GM19023 (cell line): ENCODE measurements around the gene TIGD3.

Experiments
- ATAC-seq: cut with Tn5 transposase; IDR thresholded peaks from one replicate; pipeline ENCODE4 v1.9.1; 2021; ENCODE audit warnings: mild to moderate bottlenecking, moderate library complexity; ENCODE audit not compliant: unreplicated experiment

Gene TIGD3

DNA sequence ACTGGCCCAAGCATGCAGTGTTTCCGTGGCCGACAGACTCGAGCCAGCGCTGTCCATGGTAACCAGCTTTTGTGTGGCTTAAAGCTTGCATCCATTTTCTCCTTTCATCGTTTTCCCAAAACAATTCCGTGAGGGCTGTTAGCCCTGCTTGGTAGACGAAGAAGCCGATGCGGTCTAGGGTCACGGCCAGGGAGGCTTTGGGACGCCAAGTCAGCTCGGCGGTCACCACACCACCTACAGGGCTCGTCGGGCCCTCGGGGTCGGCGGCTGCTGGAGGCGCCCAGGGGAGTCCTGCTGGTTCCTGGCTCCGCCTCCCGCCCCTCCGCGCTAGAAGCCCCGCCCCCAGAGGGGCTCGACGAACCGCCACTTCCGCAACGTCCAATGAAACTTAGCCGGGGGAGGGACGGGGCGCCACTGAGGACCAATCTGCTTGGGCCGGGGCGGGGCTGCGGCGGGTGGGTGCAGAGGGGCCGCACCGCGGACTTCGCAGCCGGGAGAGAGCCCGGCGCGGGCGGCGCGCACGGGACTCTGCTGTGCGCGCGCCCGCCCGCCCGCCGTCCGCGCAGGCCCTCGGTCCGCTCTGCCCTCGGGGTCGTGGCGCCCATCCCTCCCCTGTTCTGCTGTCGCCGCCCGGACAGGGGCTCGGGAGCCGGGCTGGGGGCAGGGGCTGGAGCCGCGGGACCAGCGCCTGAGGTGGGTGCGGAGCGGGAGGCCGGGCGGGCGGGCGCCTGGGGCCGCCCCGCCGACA lies at the start of gene TIGD3:
Gene TIGD3 (plus strand): TSS at position 487 of the 748 bp plus-strand sequence. CDS start 1,058 bp downstream, outside the sequence.
- ATAC-seq, result peak; percentile 84

DNA sequence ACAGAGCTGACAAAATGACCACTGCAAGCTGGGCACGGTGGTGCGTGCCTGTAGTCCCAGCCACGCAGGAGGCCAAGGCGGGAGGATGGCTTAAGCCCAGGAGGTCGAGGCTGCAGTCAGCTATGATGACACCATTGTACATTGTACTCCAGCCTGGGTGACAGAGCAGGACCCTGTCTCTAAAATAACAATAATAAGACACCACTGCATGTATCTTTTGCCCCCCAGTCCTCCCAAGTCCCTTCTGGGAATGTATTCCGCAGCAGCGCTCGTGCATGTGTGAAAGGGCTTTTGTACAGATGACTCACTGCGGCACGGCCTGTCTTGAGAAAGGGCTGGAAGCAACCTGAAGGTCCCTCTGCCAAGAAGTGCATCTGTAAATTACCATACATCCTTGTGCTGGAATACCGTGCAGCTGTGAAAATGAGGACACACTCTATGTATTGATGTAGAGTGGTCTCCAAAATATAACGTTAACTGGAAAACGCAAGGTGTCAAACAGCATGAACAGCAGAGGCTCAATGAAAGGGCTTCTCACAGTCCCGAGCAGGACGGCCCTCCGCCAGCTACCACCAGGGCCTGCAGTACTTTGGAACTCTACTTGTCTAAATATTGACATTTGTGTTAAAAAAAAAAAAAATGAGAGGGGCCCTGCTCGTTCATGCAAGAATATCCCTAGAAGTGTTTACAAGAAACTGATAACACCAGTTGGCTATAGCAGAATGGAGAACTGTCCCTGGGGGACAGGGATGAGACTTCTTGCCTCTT lies 48.9 kb upstream of the TIGD3 start:
- no peak for ATAC-seq

GRCh38 chr11:65307298-65308229 lies 47.0 kb upstream of the TIGD3 start:
- ATAC-seq, result no peak

GRCh38 chr11:65308281-65308891 lies 46.2 kb upstream of the TIGD3 start:
- no peak for ATAC-seq

DNA sequence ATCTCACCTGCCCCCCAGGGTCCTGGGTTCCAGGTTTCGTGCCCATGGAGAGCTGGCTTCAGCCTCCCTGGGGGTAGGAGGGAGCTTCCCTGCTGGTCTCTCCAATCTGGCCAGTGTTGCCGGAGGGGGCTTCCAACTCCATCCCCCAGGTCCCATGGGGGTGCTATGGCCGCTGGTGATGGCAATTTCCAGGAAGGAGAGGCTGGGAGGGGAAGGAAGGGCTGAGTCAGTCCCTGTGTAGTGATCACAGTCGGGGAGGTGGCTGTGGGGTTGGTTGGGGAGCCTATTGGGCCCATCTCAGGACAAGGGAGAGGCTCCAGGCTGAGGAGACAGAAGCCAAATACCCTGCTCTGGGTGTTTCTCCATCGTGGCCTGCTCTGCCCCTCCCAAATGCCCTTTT lies 45.5 kb upstream of the TIGD3 start:
- no peak for ATAC-seq

- ATAC-seq, result no peak
Measured at GRCh38 chr11:65310215-65310614, 44.3 kb upstream of the TIGD3 start.

GRCh38 chr11:65310736-65311135 lies 43.8 kb upstream of the TIGD3 start:
- no peak for ATAC-seq

DNA sequence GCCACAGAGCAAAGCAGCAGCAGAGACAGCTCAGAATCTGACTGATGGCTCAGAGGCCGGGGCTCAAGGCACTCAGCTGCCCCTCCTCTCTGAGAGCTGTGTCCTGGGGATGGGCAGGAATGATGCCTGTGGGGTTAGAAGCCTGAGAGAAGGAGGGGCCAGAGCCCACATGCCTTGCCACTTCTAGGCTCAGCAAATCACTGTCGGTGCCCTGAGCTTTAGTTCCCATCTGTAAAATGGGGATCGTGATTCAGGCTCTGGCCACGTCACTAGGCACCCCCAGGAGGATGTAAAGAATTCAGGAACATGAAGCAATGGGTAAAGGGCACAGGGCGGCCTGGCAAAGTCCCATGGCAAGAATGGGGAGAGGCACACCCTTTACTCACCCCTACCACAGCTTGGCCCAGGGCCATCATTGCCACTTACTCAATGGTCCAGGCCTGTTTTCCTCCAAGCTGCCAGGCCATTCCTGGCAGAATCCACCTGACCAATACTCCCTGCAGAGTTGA lies 43.3 kb upstream of the TIGD3 start:
- no peak for ATAC-seq

GRCh38 chr11:65314501-65315203 lies 39.9 kb upstream of the TIGD3 start, which contains the start of gene CDC42EP2:
CDC42EP2 (plus strand) TSS chr11:65314866; CDS start chr11:65320899, 6,033 bp downstream.
- peak; percentile 71 for ATAC-seq

GRCh38 chr11:65315204-65315865 lies 39.2 kb upstream of the TIGD3 start:
- ATAC-seq, result peak; percentile 51

GRCh38 chr11:65315866-65316226 lies 38.7 kb upstream of the TIGD3 start:
- ATAC-seq, result no peak

DNA sequence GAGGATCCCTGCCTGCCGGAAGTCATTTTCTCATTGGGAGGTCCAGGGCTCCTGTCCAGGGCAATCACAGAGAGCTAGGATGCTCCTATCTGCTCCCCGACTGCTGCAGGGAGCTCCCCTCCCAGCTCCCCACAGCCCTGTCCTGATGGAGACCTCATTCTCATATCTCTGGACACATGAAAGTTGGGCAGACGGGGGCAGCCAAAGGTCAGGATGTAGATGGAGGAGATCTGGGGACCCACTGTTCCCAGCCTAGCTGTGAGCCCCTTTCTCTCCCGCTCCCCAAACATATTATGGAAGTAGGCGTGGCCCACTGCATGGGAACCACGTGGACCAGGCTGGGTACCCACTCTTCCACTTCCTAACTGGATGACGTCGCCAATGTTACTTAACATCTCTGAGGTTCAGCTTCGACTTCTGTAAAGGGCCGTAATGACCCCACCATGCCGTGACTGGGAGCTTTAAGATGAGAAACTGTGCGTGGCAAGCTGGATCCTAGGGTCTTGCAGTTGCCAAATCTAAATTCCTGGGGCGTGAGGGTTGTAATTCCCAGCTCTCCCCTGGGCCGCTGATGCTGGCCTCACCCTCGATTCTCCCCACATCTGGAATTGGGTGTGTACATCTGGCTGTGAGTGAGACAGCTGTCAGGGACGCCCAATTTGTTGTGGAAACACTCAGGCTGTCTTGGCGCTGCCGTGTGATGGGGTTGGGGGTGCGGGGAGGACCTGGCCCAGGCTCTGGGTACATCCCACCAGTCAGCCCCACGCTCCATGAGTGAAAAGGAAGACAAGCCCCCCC lies 38.1 kb upstream of the TIGD3 start:
- no peak for ATAC-seq

- no peak for ATAC-seq
Measured at GRCh38 chr11:65317025-65317786, 37.3 kb upstream of the TIGD3 start.

DNA sequence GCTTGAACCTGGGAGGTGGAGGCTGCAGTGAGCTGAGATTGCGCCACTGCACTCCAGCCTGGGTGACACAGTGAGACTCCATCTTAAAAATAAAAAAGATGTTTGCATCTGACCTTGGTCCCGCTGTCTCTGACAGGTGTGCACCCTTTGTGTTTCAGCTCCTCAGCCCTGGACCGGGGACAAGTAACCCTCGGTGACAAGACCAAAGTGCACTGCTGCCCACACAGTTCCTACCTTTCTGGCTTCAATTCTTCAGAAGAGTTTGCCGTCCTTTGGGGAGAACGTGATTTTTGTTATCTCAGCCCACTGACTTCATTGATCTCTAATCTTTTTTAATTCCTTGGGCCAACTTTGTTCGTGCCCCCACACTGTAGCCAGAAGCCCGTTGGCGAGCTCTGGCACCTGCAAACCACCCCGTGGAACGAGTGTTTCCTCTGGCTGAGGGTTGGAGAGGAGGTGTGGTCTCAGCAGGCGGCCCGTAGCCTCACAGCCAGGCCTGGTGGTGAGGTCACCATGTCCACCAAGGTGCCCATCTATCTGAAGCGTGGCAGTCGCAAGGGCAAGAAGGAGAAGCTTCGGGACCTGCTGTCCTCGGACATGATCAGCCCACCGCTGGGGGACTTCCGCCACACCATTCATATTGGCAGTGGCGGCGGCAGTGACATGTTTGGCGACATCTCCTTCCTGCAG lies 34.0 kb upstream of the TIGD3 start:
- ATAC-seq, result no peak

- ATAC-seq, result no peak
Measured at GRCh38 chr11:65321076-65321475, 33.5 kb upstream of the TIGD3 start.

GRCh38 chr11:65321828-65322485 lies 32.6 kb upstream of the TIGD3 start:
- no peak for ATAC-seq

DNA sequence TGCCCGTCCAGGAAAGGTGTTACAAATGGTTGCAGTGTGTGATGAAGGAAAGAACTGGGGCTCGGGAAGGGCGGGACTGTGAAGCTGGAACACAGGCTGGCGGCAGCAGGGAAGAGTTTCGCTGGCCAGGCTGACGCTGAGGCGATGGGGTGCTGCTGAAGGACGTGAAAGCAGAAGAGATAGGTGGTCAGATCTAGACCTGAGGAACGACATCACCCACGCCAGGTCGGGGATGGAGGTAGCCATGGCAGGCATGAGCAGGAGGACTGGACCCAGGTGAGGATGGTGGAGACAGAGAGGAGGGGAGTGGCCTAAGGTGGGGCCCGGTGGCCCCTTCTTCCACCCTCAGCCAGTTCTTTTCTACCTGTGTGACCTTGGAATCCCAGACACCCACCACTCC lies 30.7 kb upstream of the TIGD3 start:
- no peak for ATAC-seq
